T-helper 1 cell treated with Interleukin-12 subunit alpha and Interleukin-12 subunit beta and Interleukin-4 antibody, amounts not matched to agents 30 μg/mL and 1 μg/mL, for 36 hours (primary cell): ENCODE measurements around the gene RUFY3.

Experiments
- H3K27ac Mint-ChIP-seq: one replicate; pipeline ENCODE4 v1.8.0; 2021; ENCODE audit warnings: mild to moderate bottlenecking, mixed read lengths
- H3K27me3 Mint-ChIP-seq: one replicate; pipeline ENCODE4 v1.8.0; 2021; ENCODE audit warnings: low read depth, mixed read lengths
- H3K36me3 Mint-ChIP-seq: one replicate; pipeline ENCODE4 v1.8.0; 2021; ENCODE audit warnings: low read depth, mixed read lengths
- H3K4me1 Mint-ChIP-seq: one replicate; pipeline ENCODE4 v1.8.0; 2021; ENCODE audit warnings: low read depth, mixed read lengths
- H3K4me3 Mint-ChIP-seq: one replicate; pipeline ENCODE4 v1.8.0; 2021; ENCODE audit warnings: mild to moderate bottlenecking, moderate library complexity, mixed read lengths
- H3K9me3 Mint-ChIP-seq: one replicate; pipeline ENCODE4 v1.8.0; 2021; ENCODE audit warnings: mixed read lengths

Gene RUFY3

DNA sequence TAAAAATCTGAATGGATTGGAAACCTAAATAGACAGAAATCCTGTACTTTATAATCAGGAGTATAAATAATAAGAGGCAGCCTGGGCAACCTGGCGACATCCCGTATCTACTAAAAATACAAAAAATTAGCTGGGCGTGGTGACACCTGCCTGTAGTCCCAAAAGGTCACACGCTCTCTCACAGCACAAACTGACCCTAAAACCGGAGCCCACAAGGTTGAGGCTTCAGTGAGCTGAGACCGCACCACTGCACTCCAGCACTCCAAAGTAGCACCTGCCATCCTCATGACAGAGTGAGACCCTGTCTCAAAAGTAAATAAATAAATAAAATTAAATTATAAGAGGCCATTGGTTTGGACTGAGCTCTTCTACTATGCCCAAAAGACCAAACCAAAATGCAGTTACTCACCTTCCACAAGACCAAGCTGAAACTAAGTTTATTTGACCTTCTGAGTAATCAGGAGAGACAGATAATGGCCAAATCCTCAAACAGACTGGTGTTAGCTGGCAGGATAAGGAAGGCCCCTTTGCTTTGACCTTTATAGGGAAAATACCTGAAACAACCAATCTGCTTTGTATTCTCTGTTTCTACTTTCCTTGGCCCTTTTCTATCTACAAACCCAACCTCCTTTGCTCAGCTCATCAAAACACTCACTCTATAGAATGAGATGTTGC is 121.1 kb downstream of the RUFY3 start:
- H3K27ac Mint-ChIP-seq: no peak overlapping the region
- H3K9me3 Mint-ChIP-seq: no peaks in the 10 kb centered on the region
- H3K4me3 Mint-ChIP-seq: no peak overlapping the region
- no peaks in the 10 kb centered on the region for H3K27me3 Mint-ChIP-seq
- peaks cover 4% of the 10 kb centered on the region for H3K36me3 Mint-ChIP-seq
- H3K4me1 Mint-ChIP-seq: peaks cover 16% of the 10 kb centered on the region

DNA sequence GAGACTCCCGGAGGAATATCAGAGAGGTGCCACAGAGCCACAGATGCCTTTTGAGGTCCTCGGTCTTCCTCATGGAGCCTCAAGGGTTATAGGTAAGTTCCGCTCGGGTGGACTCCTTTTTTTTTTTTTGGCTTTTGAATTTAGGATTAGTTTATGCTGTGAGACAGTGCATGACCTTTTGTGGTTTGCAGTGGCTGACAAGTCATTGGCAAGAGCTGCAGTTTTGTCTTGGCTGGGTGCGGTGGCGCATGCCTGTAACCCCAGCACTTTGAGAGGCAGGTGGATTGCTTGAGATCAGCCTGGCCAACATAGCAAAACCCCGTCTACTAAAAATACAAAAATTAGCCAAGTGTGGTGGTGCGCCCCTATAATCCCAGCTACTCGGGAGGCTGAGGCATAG is 122.4 kb downstream of the RUFY3 start:
- no peaks in the 10 kb centered on the region for H3K36me3 Mint-ChIP-seq
- no peak overlapping the region for H3K4me3 Mint-ChIP-seq
- no peak overlapping the region for H3K27ac Mint-ChIP-seq
- H3K4me1 Mint-ChIP-seq: peaks cover 12% of the 10 kb centered on the region
- no peaks in the 10 kb centered on the region for H3K27me3 Mint-ChIP-seq
- no peaks in the 10 kb centered on the region for H3K9me3 Mint-ChIP-seq

DNA sequence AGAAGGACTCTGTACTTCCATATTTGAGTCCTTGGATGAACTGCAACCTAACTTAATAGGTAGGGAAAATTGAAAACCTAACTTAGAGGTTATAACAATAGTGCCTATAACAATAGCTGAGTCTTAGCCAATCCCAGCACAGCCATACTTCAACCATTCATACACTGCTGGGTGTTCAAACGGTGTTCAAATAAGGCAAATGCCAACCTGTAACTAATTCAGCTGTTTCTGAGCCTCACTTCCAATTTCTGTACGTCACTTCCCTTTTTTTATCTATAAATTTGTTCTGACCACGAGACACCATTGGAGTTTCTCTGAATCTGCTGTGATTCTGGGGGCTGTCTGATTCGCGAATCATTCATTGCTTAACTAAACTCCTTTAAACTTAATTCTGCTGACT is 127.5 kb downstream of the RUFY3 start:
- Mint-ChIP-seq H3K9me3 (no peaks in the 10 kb centered on the region), H3K27me3 (no peaks in the 10 kb centered on the region), H3K36me3 (no peaks in the 10 kb centered on the region), H3K4me1 (no peaks in the 10 kb centered on the region), H3K4me3 (no peak overlapping the region), H3K27ac (no peak overlapping the region)

DNA sequence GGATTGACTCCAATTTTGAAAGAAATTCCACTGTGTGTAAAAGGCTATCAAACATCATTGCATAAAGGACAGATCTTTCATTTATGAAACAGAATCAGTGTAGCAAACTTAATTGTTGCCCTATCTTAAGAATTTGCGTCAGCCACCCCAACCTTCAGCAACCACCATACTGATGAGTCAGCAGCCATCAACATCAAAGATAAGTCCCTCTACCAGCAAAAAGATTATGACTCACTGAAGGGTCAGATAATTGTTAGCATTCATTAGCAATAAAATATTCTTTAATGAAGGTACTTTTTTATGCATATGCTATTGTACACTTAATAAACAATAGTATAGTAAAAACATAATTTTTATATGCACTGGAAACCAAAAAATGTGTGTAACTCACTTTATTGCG is 133.7 kb downstream of the RUFY3 start:
- Mint-ChIP-seq H3K27ac (no peak overlapping the region), H3K4me1 (peaks cover 2% of the 10 kb centered on the region), H3K9me3 (no peaks in the 10 kb centered on the region), H3K4me3 (no peak overlapping the region), H3K27me3 (no peaks in the 10 kb centered on the region), H3K36me3 (peaks cover 2% of the 10 kb centered on the region)
